HEK293 (cell line): ENCODE results near the gene ZSWIM4.

Experiments used
- BCL11A ChIP-seq: fragments of 450-650 bp; formaldehyde crosslinking; IDR thresholded peaks from 2 replicates; pipeline ENCODE4 v1.5.1; 2016; ENCODE audit warnings: low read depth, missing biosample characterization, missing genetic modification characterization
- EGR2 ChIP-seq: fragments of 450-650 bp; formaldehyde crosslinking; IDR thresholded peaks from 2 replicates; pipeline ENCODE4 v1.5.1; 2016; ENCODE audit warnings: low read depth, missing biosample characterization, missing genetic modification characterization
- KLF17 ChIP-seq: fragments of 450-650 bp; formaldehyde crosslinking; IDR thresholded peaks from 2 replicates; pipeline ENCODE4 v1.5.1; 2016; ENCODE audit warnings: missing biosample characterization, missing genetic modification characterization
- KLF7 ChIP-seq: fragments of 450-650 bp; formaldehyde crosslinking; IDR thresholded peaks from 2 replicates; pipeline ENCODE4 v1.5.1; 2016; ENCODE audit warnings: missing biosample characterization, missing genetic modification characterization, borderline replicate concordance
- PRDM2 ChIP-seq: fragments of 450-650 bp; formaldehyde crosslinking; IDR thresholded peaks from 2 replicates; pipeline ENCODE4 v1.5.1; 2016; ENCODE audit warnings: missing biosample characterization, missing genetic modification characterization, borderline replicate concordance
- SP2 ChIP-seq: fragments of 450-650 bp; formaldehyde crosslinking; IDR thresholded peaks from 2 replicates; pipeline ENCODE4 v1.5.1; 2016; ENCODE audit warnings: missing biosample characterization, missing genetic modification characterization
- TSHZ1 ChIP-seq: fragments of 450-650 bp; formaldehyde crosslinking; IDR thresholded peaks from 2 replicates; pipeline ENCODE4 v1.5.1; 2016; ENCODE audit warnings: missing biosample characterization, missing genetic modification characterization, borderline replicate concordance
- ZBTB26 ChIP-seq: fragments of 450-650 bp; formaldehyde crosslinking; optimal IDR thresholded peaks from 2 replicates; pipeline ENCODE3; 2016; ENCODE audit warnings: missing biosample characterization, mild to moderate bottlenecking, missing genetic modification characterization
- ZBTB7A ChIP-seq: fragments of 450-650 bp; formaldehyde crosslinking; IDR thresholded peaks from 2 replicates; pipeline ENCODE4 v1.5.1; 2016; ENCODE audit warnings: low read depth, missing biosample characterization, missing genetic modification characterization
- ZNF10 ChIP-seq: fragments of 450-650 bp; formaldehyde crosslinking; IDR thresholded peaks from 2 replicates; pipeline ENCODE4 v1.5.1; 2017; ENCODE audit warnings: missing biosample characterization, missing genetic modification characterization
- ZNF157 ChIP-seq: fragments of 450-650 bp; formaldehyde crosslinking; IDR thresholded peaks from 2 replicates; pipeline ENCODE4 v1.5.1; 2016; ENCODE audit warnings: missing biosample characterization, missing genetic modification characterization
- ZNF184 ChIP-seq: fragments of 450-650 bp; IDR thresholded peaks from 2 replicates; pipeline ENCODE4 v1.5.1; 2018; ENCODE audit warnings: missing biosample characterization, mild to moderate bottlenecking, missing genetic modification characterization
- ZNF211 ChIP-seq: fragments of 450-650 bp; formaldehyde crosslinking; IDR thresholded peaks from 2 replicates; pipeline ENCODE4 v1.5.1; 2016; ENCODE audit warnings: low read depth, missing biosample characterization, missing genetic modification characterization
- ZNF324 ChIP-seq: fragments of 450-650 bp; formaldehyde crosslinking; IDR thresholded peaks from 2 replicates; pipeline ENCODE4 v1.5.1; 2016; ENCODE audit warnings: missing biosample characterization, missing genetic modification characterization
- ZNF335 ChIP-seq: fragments of 450-650 bp; formaldehyde crosslinking; conservative IDR thresholded peaks from 2 replicates; pipeline ENCODE4 v1.5.1; 2016; ENCODE audit warnings: missing biosample characterization, missing genetic modification characterization
- ZNF366 ChIP-seq: fragments of 450-650 bp; formaldehyde crosslinking; conservative IDR thresholded peaks from 2 replicates; pipeline ENCODE4 v1.5.1; 2016; ENCODE audit warnings: missing biosample characterization, missing genetic modification characterization
- ZNF449 ChIP-seq: fragments of 450-650 bp; formaldehyde crosslinking; IDR thresholded peaks from 2 replicates; pipeline ENCODE4 v1.5.1; 2017; ENCODE audit warnings: missing biosample characterization, mild to moderate bottlenecking, missing genetic modification characterization, moderate library complexity
- ZNF639 ChIP-seq: fragments of 450-650 bp; formaldehyde crosslinking; IDR thresholded peaks from 2 replicates; pipeline ENCODE4 v1.5.1; 2016; ENCODE audit warnings: missing biosample characterization, missing genetic modification characterization
- ZNF704 ChIP-seq: fragments of 450-650 bp; formaldehyde crosslinking; IDR thresholded peaks from 2 replicates; pipeline ENCODE4 v1.5.1; 2016; ENCODE audit warnings: missing biosample characterization, missing genetic modification characterization
- ZXDB ChIP-seq: fragments of 450-650 bp; formaldehyde crosslinking; IDR thresholded peaks from 2 replicates; pipeline ENCODE4 v1.5.1; 2016; ENCODE audit warnings: missing biosample characterization, missing genetic modification characterization

ZSWIM4 gene

GRCh38 chr19:13846557-13847406, 51.5 kb downstream of the ZSWIM4 start (continued):
- peak; percentile 66; the same call in 1 of the 2 replicates for TF ChIP-seq TSHZ1 (tag by site-specific recombination)
- TF ChIP-seq KLF17 (tag by site-specific recombination) = peak; percentile 85
- TF ChIP-seq ZNF10 (tag by site-specific recombination) = no peak
- peak; percentile 39; the same call in 1 of the 2 replicates for TF ChIP-seq ZNF449 (tag by site-specific recombination)
- TF ChIP-seq ZNF366 = peak; percentile 33; the same call in 1 of the 2 replicates
- TF ChIP-seq PRDM2 (tag by site-specific recombination) = 0 out of 2 replicates have a peak, but pooled peaks have one; percentile 40
- peak; percentile 19 for TF ChIP-seq SP2 (tag by site-specific recombination)
- no peak for TF ChIP-seq ZBTB26
- TF ChIP-seq ZNF639 = peak; percentile 91
- no peak for TF ChIP-seq ZNF157 (tag by site-specific recombination)
- TF ChIP-seq KLF7 (tag by site-specific recombination) = peak; percentile 78; the same call in 1 of the 2 replicates
- peak; percentile 96 for TF ChIP-seq ZNF335 (tag by site-specific recombination)
- peak; percentile 56; the same call in 1 of the 2 replicates for TF ChIP-seq ZXDB
- peak; percentile 96 for TF ChIP-seq BCL11A
- peak; percentile 86 for TF ChIP-seq ZNF324 (tag by site-specific recombination)
- no peak for TF ChIP-seq ZNF704 (tag by site-specific recombination)
- no peak for TF ChIP-seq ZNF211 (tag by site-specific recombination)
- peak; percentile 97 for TF ChIP-seq ZBTB7A (tag by site-specific recombination)
- TF ChIP-seq EGR2 (tag by site-specific recombination) = peak; percentile 23; the same call in 1 of the 2 replicates
- peak; percentile 90 for TF ChIP-seq ZNF184
